K562 (cell line): ENCODE results near the gene GPR176. TPM values are rescaled to one million over a fixed set of nuclear protein-coding genes. Genes with fewer than 3 reads are reported as not detected.

Experiments used
- ATAC-seq: fragments of 200-7000 bp; cut with Tn5 transposase; 3 replicates; pipeline ENCODE4 v1.9.1; 2020; ENCODE audit warnings: moderate library complexity
- BruUV-seq: library from RNA; stranded (reverse); fragments of 400-500 nt; replicated peaks from 2 replicates; lab custom pipeline; 2021; lab: Mats Ljungman, UMichigan
- CTCF ChIA-PET: fragments of 300-600 bp; formaldehyde crosslinking; extraction: SDS; loops from one replicate; lab custom pipeline; 2021; ENCODE audit warnings: low intra/inter-chr PET ratio; lab: Yijun Ruan, JAX
- POLR2A ChIA-PET: fragments of 300-600, 350-650 bp; sonication (Branson Sonifier 250); formaldehyde crosslinking; extraction: SDS; loops from one replicate; lab custom pipeline; 2021; ENCODE audit warnings: antibody characterized with exemption, inconsistent platforms; lab: Yijun Ruan, JAX
- DNase-seq, 4 experiments: peaks; one replicate each; pipeline versions ENCODE4 v3.0.0 to v3.0.0-alpha.2; 2011 to 2018; ENCODE audit warnings: low spot score in 3 of 4, mixed read lengths in 3 of 4; ENCODE audit errors: extremely low read depth in 1 of 4
- FAIRE-seq: peaks from 2 replicates; lab custom pipeline; 2011; peaks lifted over from hg19 to GRCh38; lab: Jason Lieb, UNC
- H2AFZ ChIP-seq: 2 replicates; pipeline ENCODE4 v1.6.0; 2011; ENCODE audit warnings: low read depth, low read length, control low read depth, inconsistent platforms
- H3K27ac ChIP-seq: fragments of 200-600 bp; 3 replicates; pipeline ENCODE4 v1.8.0; 2011; ENCODE audit warnings: low read depth, mild to moderate bottlenecking, control low read depth, inconsistent platforms, low read length, moderate library complexity, mixed read lengths; ENCODE audit errors: extremely low read depth
- H3K27me3 ChIP-seq, 2 experiments: fragments of 300-600 bp in 1 of 2; 2 replicates in 1 of 2; 3 replicates in 1 of 2; pipeline versions ENCODE4 v1.6.0 to v1.8.0; 2011; ENCODE audit warnings: inconsistent platforms in 2 of 2, low read length in 2 of 2, mild to moderate bottlenecking in 1 of 2, mixed read lengths in 1 of 2, moderate library complexity in 1 of 2; ENCODE audit not compliant: control insufficient read depth in 2 of 2, insufficient read depth in 2 of 2
- H3K36me3 ChIP-seq: fragments of 300-600 bp; 3 replicates; pipeline ENCODE4 v1.8.0; 2011; ENCODE audit warnings: mild to moderate bottlenecking, low read length, inconsistent platforms; ENCODE audit not compliant: control insufficient read depth, insufficient read depth
- H3K4me1 ChIP-seq, 2 experiments: fragments of 200-600 bp in 1 of 2; replicated peaks in 1 of 2; 2 replicates in 1 of 2; 3 replicates in 1 of 2; pipeline versions ENCODE4 v1.5.1 to v1.8.0; 2011; ENCODE audit warnings: inconsistent platforms in 2 of 2, low read length in 2 of 2, mild to moderate bottlenecking in 1 of 2, mixed read lengths in 1 of 2, moderate library complexity in 1 of 2; ENCODE audit not compliant: control insufficient read depth in 2 of 2, insufficient read depth in 2 of 2
- H3K4me2 ChIP-seq: 2 replicates; pipeline ENCODE4 v1.6.1; 2011; ENCODE audit warnings: low read length, control low read depth, inconsistent platforms, mixed read lengths; ENCODE audit not compliant: insufficient read depth
- H3K4me3 ChIP-seq: fragments of 200-600 bp; sonication (generic), shearing (Covaris generic); 2 replicates; pipeline ENCODE4 v1.5.1; 2016; ENCODE audit warnings: control low read depth, inconsistent platforms
- H3K79me2 ChIP-seq: fragments of 200-600 bp; 3 replicates; pipeline ENCODE4 v1.8.0; 2011; ENCODE audit warnings: low read length, inconsistent platforms; ENCODE audit not compliant: control insufficient read depth, insufficient read depth
- H3K9ac ChIP-seq, 2 experiments: 2 replicates each; pipeline versions ENCODE4 v1.6.0 to v1.6.1; 2011; ENCODE audit warnings: low read depth in 2 of 2, low read length in 2 of 2, control low read depth in 1 of 2, inconsistent platforms in 1 of 2, mild to moderate bottlenecking in 1 of 2, mixed read lengths in 1 of 2; ENCODE audit not compliant: insufficient read depth in 1 of 2
- H3K9me1 ChIP-seq: one replicate; pipeline ENCODE4 v1.6.0; 2011; ENCODE audit warnings: inconsistent platforms, mild to moderate bottlenecking, low read length, moderate library complexity; ENCODE audit not compliant: control insufficient read depth, insufficient read depth
- H3K9me3 ChIP-seq: replicated peaks from 2 replicates; pipeline ENCODE4 v1.5.1; 2011; ENCODE audit warnings: low read depth, low read length, inconsistent platforms; ENCODE audit not compliant: control insufficient read depth, insufficient read depth
- H4K20me1 ChIP-seq: replicated peaks from 2 replicates; pipeline ENCODE4 v1.6.1; 2011; ENCODE audit warnings: low read length, inconsistent platforms, mixed read lengths; ENCODE audit not compliant: control insufficient read depth, insufficient read depth
- ATF6 ChIP-seq: sonication (generic); formaldehyde crosslinking; IDR thresholded peaks from 2 replicates; pipeline ENCODE4 v1.4.0; 2020; ENCODE audit warnings: mild to moderate bottlenecking, missing genetic modification reagents
- BHLHE40 ChIP-seq: IDR thresholded peaks from 2 replicates; pipeline ENCODE4 v1.6.1; 2011; ENCODE audit warnings: low read length, improper control_type of control experiment
- CREB1 ChIP-seq, 2 experiments: sonication (generic) in 1 of 2; formaldehyde crosslinking in 1 of 2; IDR thresholded peaks; 2 replicates each; pipeline versions ENCODE4 v1.6.1 to v1.8.0; 2012 to 2022; ENCODE audit warnings: inconsistent platforms in 1 of 2, mild to moderate bottlenecking in 1 of 2, missing genetic modification reagents in 1 of 2, moderate library complexity in 1 of 2
- CTCF ChIP-seq, 3 experiments: IDR thresholded peaks in 2 of 3; conservative IDR thresholded peaks in 1 of 3; 2 replicates each; pipeline ENCODE4 v1.5.1; 2011 to 2012; ENCODE audit warnings: low read length in 3 of 3, mild to moderate bottlenecking in 3 of 3, control low read depth in 2 of 3, improper control_type of control experiment in 1 of 3, inconsistent platforms in 1 of 3, low read depth in 1 of 3, mixed read lengths in 1 of 3, moderate library complexity in 1 of 3; ENCODE audit not compliant: insufficient read depth in 2 of 3
- MTF1 ChIP-seq: fragments of 250-450 bp; sonication (Bioruptor Pico); IDR thresholded peaks from 2 replicates; pipeline ENCODE4 v1.9.0; 2021; ENCODE audit warnings: moderate library complexity, mild to moderate bottlenecking, inconsistent platforms, borderline replicate concordance
- NFE2 ChIP-seq: IDR thresholded peaks from 2 replicates; pipeline ENCODE4 v1.6.1; 2014; ENCODE audit warnings: antibody characterized with exemption, low read depth
- NR0B1 ChIP-seq: fragments of 450-650 bp; IDR thresholded peaks from one replicate; pipeline ENCODE4 v1.6.1; 2018; ENCODE audit warnings: mild to moderate bottlenecking, moderate library complexity; ENCODE audit not compliant: partially characterized antibody
- PPARD ChIP-seq: fragments of 250-450 bp; sonication (Bioruptor Pico); IDR thresholded peaks from 2 replicates; pipeline ENCODE4 v1.8.0; 2022; ENCODE audit warnings: inconsistent platforms, mild to moderate bottlenecking, moderate library complexity
- PTBP1 ChIP-seq: fragments of 200-400 bp; formaldehyde crosslinking; IDR thresholded peaks from 2 replicates; pipeline ENCODE4 v1.6.1; 2017; ENCODE audit warnings: low read depth, low read length
- PTTG1 ChIP-seq: fragments of 450-650 bp; IDR thresholded peaks from 2 replicates; pipeline ENCODE4 v1.6.1; 2016; ENCODE audit warnings: low read depth, mild to moderate bottlenecking, missing genetic modification characterization, missing compliant biosample characterization
- ZNF512 ChIP-seq: IDR thresholded peaks from 2 replicates; pipeline ENCODE4 v1.6.1; 2016; ENCODE audit warnings: missing genetic modification characterization, missing compliant biosample characterization
- WGBS: fragments of 100-300 bp; shearing (Covaris generic); methylation state at CpG from one replicate; pipeline ENCODE4 v1.1.6; 2016; ENCODE audit warnings: low coverage, mixed read lengths; ENCODE audit not compliant: insufficient coverage; ENCODE audit errors: missing lambda C conversion rate; 5-methylcytosine and 5-hydroxymethylcytosine counted together
- in situ Hi-C: fragments of 300-500 bp; cut with MboI; formaldehyde crosslinking; loops from 4 replicates; pipeline ENCODE4 v1.15.0; 2018; ENCODE audit warnings: inconsistent platforms, mixed read lengths
- intact Hi-C: fragments of 100-400 bp; cut with micrococcal nuclease; formaldehyde crosslinking; loops from 2 replicates; pipeline ENCODE4 v1.14.2; 2022
- polyA plus RNA-seq, 8 experiments: library from polyadenylated mRNA; depleted of rRNA in 4 of 8; stranded (reverse) in 5 of 8; unstranded in 3 of 8; fragments of >200 nt; fragmentation: Nextera tagmentation in 2 of 8; fragmentation: Illumina TruSeq in 1 of 8; extraction: Ambion mirVana in 2 of 8; extraction: Trizol in 1 of 8; gene quantifications; 2 replicates each; pipeline versions ENCODE4 v1.2.1 to v1.2.3, GENCODE V29; 2011 to 2014; ENCODE audit warnings: inconsistent platforms in 1 of 8, missing spikeins in 1 of 8
- total RNA-seq, 7 experiments: library from RNA; depleted of rRNA in 6 of 7; stranded (reverse); fragments of >200 nt in 6 of 7; fragmentation: Illumina TruSeq in 2 of 7; extraction: Trizol in 2 of 7; gene quantifications; 2 replicates each; pipeline versions ENCODE4 v1.2.1 to v1.2.3, GENCODE V29; 2011 to 2021; ENCODE audit warnings: low replicate concordance in 1 of 7

GPR176 gene
- total and polyA plus RNA-seq, 9 of the 15 experiments (the other 6 are each of a cell fraction or from before 2014, with no cell fraction given) = 0.03 to 1.2 (median 0.76) TPM

GRCh38 chr15:39960411-39960810, 40.3 kb upstream of the GPR176 start (continued):
- TF ChIP-seq ATF6 = no peak
- no peak for TF ChIP-seq PPARD
- no peak for TF ChIP-seq CREB1 (IDR thresholded peaks at IDR 0.05)
- no peak for TF ChIP-seq CREB1 (CRISPR knock-in tag; IDR thresholded peaks at IDR 0.05)
- TF ChIP-seq NFE2 = no peak
- TF ChIP-seq NR0B1 = no peak

- intact Hi-C loops = no loop called here
- H3K79me2 ChIP-seq = no peaks in the 10 kb centered on the region
- no peaks in the 10 kb centered on the region for H3K9me1 ChIP-seq
- no peak overlapping the region for H3K4me2 ChIP-seq
- no peak overlapping the region for H3K4me3 ChIP-seq
- ChIA-PET CTCF (no interaction called here), POLR2A (no interaction called here)
- WGBS = 39% methylated on average over 1 of the region's 1 CpG
- no peak overlapping the region for H2AFZ ChIP-seq
- H3K9ac ChIP-seq = no peak overlapping the region
- peaks cover 63% of the 10 kb centered on the region; the same call in 2 of the 3 replicates for H3K36me3 ChIP-seq
- H4K20me1 ChIP-seq = no peaks in the 10 kb centered on the region; the same call in 1 of the 2 replicates
- H3K27me3 ChIP-seq = no peaks in the 10 kb centered on the region
- ATAC-seq (no peak), FAIRE-seq (no peak), DNase-seq (no peak)
- H3K4me1 ChIP-seq = no peaks in the 10 kb centered on the region
- no TSS peak for BruUV-seq
- no peaks in the 10 kb centered on the region for H3K9me3 ChIP-seq
- TF ChIP-seq MTF1 (CRISPR knock-in tag) = no peak
- no peak for TF ChIP-seq BHLHE40
- no peak for TF ChIP-seq ZNF512 (tag)
- TF ChIP-seq PTBP1 = no peak
- TF ChIP-seq CTCF (IDR thresholded peaks at IDR 0.05 in 2 of 3, conservative IDR thresholded peaks at IDR 0.05 in 1 of 3; ENCODE audit: insufficient read depth in 2 of 3, low read depth in 1 of 3, low read length in 3 of 3) = no peak
- TF ChIP-seq PTTG1 (tag) = no peak
- in situ Hi-C loops = no loop called here
- H3K27ac ChIP-seq = no peak overlapping the region
These were observed 39.3 kb upstream of the GPR176 start for GRCh38 chr15:39959411-39959810.
